Right lobe of liver (tissue), 4 donors: ENCODE measurements around the gene ZMYND8.

ENCODE experiments used
- POLR2A ChIP-seq: fragments of 450-650 bp; IDR thresholded peaks from one replicate; pipeline ENCODE4 v1.6.1; 2017; ENCODE audit warnings: antibody characterized with exemption, mild to moderate bottlenecking
- TF ChIP-seq, protein P1 (sequence below), 4 donors: fragments of 200-600 bp in 3 of 4; fragments of 450-650 bp in 1 of 4; IDR thresholded peaks; one replicate each; pipeline versions ENCODE4 v1.5.1 to v1.8.0; 2016 to 2022; ENCODE audit warnings: antibody characterized with exemption in 4 of 4, mild to moderate bottlenecking in 2 of 4
- donor health status: DM: no; HTN: no; CAD: no.
- donor health status: DM: no; HTN: no; CAD: no.
- donor health status: DM: no; HTN: yes; CAD: no.

DNA sequence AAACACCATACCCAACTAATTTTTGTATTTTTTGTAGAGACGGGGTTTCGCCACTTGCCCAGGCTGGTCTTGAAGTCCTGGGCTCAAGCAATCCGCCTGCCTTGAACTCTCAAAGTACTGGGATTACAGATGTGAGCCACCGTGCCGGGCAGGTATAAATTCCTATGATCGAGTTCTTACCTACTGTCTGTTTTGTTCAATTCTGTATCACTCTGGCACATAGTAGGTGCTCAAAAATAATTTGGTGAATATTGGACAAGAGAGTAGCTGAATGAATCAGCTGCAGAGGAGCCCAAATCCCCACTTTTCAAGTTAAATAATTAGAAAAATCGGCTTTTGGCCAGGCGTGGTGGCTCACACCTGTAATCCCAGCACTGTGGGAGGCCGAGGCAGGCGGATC, 13.7 kb upstream of the ZMYND8 start:
- TF ChIP-seq, protein P1, sequence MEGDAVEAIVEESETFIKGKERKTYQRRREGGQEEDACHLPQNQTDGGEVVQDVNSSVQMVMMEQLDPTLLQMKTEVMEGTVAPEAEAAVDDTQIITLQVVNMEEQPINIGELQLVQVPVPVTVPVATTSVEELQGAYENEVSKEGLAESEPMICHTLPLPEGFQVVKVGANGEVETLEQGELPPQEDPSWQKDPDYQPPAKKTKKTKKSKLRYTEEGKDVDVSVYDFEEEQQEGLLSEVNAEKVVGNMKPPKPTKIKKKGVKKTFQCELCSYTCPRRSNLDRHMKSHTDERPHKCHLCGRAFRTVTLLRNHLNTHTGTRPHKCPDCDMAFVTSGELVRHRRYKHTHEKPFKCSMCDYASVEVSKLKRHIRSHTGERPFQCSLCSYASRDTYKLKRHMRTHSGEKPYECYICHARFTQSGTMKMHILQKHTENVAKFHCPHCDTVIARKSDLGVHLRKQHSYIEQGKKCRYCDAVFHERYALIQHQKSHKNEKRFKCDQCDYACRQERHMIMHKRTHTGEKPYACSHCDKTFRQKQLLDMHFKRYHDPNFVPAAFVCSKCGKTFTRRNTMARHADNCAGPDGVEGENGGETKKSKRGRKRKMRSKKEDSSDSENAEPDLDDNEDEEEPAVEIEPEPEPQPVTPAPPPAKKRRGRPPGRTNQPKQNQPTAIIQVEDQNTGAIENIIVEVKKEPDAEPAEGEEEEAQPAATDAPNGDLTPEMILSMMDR (IDR thresholded peaks at IDR 0.05) = no peak
- no peak for TF ChIP-seq POLR2A
